Fibroblast of peridontal ligament (primary cell): ENCODE results near the gene CPNE4.

Experiments used
- DNase-seq: peaks from one replicate; pipeline ENCODE4 v3.0.0-alpha.2; 2010; ENCODE audit errors: extremely low read depth

The CPNE4 gene

DNA sequence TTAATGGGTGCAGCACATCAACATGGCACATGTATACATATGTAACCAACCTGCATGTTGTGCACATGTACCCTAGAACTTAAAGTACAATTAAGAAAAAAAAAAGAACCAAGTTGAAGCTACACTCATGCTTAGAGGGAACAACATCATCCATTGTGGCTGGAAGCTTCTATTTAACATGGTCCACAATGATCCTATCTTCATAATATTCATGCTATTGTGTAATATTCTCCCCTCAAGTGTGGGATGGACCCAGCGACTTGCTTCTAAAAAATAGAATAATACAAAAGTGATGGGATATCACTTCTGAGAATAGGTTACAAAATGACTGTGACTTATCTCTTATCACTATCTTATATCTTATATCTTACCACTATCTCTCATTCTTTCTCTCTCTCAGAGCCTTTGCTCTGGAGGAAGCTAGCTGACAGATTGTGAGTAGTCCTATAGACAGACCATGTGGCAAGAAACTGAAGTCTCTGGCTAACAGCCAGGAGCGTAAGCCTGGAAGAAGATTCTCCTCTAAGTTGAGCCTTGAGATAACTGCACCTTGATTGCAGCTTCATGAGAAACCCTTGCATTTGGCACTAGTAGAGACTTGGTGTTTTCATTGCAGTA is 333.6 kb downstream of the CPNE4 start:
- DNase-seq = no peak

DNA sequence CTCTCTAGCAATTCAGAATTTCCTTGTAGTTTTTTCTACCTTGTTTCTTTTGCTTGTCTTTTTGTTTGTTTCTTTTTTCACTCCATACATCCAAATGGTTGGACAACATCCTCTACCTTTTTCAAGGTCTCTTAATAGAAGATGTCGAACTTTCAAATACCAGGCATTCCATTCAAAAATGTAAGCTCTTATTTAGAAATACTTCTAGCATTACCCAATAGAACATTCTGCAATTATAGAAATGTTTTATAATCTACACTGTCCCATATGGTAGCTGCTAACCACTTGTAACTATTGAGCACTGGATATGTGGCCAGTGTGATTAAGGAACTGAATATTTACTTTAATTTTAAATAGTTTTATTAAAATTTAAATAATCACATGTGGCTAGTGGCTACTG is 335.8 kb downstream of the CPNE4 start:
- DNase-seq = no peak

DNA sequence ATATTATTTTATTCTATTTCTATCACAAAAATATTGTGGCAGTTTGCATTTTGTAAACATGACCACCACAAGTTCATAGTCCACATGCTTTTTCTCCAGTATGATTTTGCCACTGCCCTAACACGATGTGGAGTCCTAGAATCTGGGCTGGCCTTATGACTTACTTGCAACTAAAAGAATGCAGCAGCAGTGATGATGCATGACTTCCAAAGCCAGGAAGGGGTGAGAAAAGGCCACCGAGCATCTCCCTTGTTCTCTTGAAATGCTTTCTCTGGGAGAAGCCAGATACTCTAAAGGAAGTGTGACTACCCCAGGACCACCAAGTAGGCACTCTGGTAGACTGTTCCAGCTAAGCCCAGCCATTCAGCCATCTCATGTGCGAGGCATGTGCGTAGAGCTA is 340.4 kb downstream of the CPNE4 start:
- DNase-seq = no peak

DNA sequence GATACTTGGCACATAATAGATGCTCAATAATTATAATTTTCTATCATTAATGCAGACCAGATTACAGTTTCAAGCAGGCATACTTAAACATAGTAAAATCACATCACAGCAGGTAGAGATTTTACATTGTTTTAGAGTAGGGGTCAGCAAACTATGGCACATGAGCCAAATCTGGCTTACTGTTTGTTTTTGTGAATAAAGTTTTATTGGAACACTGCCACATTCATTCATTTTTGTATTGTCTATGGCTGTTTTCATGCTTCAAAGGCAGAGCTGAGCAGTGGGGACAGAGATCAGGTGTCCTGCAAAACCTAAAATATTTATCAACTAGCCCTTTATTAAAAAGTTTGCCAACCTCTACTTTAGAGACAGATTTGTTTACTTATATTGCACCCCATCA is 342.5 kb downstream of the CPNE4 start:
- DNase-seq = no peak

DNA sequence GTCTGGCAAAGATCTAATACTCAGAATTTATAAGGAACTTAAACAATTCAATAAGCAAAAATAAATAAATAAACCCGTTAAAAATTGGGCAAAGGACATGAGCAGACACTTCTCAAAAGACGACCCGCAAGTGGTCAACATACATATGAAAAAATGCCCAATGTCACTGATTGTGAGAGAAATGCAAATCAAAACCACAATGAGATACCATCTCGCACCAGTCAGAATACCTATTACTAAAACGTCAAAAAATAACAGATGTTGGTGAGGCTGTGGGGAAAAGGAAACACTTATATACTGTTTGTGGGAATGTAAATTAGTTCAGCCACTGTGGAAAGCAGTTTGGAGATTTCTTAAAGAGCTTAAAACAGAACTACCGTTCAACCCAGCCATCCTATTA is 344.0 kb downstream of the CPNE4 start:
- DNase-seq = no peak

DNA sequence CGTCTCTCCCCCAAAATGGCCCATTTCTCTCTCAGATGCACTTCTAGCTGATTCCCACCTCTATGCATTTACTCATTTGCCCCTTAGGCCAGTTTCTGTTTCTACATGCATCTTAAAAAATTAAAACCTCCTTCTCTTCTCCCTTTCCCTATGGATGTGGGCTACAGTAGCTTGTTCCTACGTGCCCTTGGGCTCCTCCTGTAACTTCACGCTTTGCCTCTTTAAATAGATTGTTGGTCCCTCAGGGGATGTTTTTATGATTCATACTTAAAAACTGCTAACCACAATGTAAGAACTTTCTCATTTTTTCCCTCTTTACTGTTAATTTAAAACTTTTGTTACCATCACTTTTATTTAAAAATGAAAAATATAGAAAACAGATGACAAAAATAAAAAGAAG is 346.4 kb downstream of the CPNE4 start:
- peak; percentile 22 for DNase-seq

DNA sequence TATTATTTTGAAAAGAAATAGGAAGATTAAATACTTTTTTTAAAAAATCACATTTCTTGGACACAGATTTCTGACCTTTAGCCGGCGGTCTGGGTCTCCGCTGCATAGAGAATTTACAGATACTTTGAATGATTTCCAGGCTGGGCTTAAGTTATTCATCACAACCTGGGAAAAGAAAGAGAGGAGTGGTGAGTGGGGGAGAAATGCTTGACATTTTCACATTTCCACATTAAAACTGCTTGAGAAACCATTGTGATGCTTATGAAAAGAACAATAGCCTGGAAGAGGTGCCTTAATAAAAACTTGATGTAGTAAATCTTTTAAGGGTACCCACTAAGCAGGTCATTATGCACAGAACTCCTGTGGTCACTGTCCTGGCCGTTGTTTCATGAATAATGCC is 365.2 kb downstream of the CPNE4 start:
- no peak for DNase-seq

DNA sequence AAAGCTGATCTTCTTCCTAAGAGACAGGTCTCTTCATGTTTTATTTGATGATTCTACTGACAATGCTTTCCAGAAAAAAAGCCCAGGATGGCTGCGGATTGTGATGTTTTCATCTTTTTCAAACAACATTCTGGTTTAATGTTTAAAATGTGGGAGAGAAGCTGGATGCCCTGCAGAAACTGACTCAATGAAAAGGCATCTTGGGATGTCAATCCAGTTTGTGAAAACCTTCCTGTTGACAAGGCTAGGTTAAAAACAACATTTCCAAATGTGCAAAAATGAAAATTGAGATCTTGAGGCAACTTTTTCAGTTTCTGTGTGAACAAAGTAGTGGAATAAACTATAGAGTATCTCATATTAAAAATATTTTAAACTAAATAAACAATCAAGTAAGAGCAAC is 376.0 kb downstream of the CPNE4 start:
- no peak for DNase-seq

DNA sequence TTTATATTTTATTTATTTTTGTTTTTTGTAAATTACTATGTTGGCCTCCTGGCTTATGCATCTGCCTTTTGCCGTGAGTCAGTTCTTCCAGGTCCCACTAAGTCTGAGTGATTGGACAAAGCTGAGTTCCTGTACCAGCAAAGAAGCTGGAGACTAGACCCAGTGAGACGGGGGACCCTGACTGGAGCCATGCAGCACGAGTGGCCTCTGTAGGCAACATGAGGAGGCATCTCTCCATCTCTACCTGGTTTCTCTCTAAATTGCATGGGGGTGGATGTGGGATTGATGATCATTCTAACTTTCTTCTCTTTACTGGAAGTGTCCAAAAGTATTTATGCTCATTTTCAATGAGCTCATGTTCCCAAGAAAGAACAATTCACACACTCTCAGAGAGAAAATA is 376.7 kb downstream of the CPNE4 start:
- DNase-seq = no peak

DNA sequence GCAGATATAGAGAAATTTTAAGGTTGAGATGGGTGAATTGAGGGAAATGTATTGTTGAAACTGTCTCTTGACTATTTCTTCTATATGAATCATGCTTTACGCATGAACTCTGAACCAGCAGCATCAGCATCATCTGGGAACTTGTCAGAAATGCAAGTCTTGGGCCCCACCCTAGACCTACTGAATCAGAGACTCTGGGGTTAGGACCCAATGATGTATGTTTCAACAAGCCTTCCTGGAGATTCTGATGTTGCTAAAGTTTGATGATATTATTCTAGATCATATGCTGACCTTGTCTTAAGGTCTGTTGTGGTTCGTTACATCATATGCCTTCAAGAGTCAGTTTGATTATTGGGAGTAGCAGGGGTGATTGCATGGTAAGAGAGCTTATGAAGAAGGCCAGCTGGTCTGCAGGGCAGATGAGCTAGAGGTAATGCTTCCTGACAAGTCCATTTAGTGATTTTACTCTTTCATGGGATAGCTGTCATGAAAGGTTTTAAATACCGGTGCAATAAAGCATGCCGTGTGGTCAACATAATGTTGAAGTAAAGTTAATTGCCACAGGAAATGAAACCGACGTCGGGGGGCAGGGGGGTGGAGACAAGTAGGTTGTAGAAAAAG is 379.6 kb downstream of the CPNE4 start:
- no peak for DNase-seq

DNA sequence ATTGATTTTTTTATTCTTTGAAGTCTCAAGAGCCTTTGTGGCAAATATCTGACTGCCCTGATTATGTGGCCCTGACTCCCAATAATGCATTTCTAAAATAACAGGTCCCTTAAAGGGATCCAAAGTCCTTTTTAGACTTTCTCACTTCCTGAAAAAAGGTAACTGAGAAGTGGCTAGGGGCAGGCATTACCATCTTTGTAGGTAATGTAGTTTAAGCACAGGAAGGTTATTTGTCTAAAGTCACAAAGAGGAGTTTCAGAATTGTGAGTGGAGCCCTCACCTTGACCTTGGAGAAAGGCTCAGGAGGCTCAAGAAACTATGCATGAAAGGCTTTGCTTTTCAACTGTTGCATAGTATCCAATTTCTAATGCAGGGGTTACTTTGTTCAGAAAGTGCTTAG is 389.2 kb downstream of the CPNE4 start:
- no peak for DNase-seq

DNA sequence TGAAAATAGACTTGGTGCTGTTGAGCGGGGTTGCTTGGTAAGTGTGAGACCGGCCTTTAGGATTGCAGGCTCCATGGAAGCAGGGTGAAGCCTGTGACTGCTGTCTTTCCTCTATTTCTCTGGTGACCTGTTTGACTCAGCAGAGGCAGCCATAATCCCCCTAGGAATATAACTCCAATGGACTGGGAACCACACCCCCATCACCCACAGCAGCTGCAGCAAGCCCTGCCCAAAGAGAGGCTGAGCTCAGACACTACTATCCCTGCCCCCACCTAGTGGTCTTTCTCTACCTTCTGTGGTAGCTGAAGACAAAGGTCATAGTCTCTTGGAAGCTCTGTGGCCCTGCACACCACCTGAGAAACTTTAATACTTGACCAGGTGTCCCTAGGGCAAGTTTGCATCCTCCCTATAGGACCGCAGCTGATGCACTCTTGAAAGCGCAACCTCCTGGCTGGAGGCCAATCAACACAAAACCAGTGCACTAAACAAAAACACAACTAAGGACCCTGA is 398.5 kb downstream of the CPNE4 start:
- no peak for DNase-seq

DNA sequence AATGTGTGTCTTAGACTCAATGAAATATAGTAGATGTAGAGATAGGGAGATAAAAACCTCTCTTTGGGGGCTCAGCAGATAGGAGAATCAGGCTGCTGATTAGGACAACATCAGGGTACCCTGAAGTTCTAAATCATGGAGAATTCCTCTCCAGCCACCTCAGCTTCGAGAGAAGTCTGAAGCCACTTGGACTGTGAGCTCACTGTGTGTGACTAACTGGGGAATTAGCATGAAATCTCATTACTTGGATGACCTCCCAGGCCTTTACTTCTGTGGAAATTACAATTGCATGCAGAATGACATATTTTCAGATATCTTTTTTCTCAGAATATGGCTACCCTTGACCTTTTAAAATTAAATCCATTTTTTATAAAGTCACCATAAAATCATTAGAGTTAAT is 404.0 kb downstream of the CPNE4 start:
- DNase-seq = peak; percentile 1

DNA sequence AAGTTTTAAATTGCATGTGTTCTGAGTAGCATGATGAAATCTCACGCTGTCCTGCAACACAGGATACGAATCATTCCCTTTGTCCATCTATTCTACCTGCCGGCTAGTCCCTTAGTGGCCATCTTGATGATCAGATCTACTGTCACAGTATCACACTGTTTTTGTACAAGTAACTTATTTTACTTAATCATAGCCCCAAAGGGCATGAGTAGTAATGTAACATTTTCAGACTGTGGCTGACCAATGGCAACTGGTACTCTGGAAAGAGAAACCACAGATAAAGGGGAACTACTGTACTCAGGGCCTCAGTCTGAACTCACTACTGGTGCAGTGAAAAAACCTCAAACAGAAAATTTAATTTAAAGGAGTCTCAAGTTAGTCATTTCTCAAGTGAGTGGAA is 404.7 kb downstream of the CPNE4 start:
- DNase-seq = no peak

DNA sequence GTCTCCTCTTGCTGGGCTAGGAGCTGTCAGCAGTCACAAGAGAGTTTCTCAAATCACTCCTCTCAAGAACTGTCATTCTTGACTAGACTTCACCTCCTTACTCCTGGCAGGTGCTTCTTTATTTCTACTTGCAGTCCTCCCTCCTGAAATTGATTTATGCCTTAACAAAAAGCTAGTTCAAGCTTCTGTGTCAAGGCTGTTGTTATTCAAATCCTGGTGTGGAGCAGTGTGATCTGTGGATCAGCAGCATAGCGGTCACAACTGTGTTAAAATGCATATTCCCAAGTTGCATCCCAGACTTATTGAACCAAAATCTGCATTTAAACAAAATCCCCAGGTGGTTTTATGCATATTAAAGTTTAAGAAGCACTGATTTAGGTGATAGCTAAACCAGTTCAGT is 411.4 kb downstream of the CPNE4 start:
- no peak for DNase-seq

DNA sequence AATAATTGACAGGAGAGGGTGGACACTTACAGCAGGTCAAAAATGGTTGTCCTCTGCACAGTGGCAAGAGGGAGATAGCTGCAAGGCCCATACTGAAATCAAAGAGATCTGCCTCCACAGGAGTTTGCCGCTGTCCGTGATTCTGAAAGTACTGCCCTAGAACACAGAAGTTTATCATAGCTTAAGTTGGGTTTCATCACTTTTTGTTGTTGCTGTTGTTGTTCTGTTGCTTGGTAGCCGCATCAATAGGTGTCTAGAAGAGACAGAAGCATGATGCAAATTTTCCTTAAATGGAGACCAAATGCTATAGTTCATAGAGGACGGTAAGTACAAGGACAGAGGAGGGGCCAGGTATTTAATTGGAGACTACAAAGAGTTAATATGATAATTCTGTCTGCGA is 412.1 kb downstream of the CPNE4 start:
- DNase-seq = no peak

DNA sequence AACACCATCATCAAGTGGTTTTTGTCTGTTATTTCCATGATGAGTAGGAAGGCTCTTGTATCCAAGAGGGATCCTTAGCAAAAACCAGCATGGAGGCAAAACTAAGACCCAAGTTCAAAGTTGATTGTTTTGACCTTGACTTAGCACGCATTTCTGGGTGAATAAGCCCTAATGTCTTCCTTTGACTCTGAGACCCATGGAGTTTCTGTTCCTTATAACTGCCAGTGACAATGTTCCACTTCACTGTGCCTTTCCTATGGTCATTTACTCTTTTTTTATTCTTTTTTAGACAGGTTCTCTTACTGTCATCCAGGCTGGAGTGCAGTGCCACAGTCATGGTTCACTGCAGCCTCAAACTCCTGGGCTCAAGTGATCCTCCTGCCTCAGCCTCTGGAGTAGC is 413.8 kb downstream of the CPNE4 start:
- no peak for DNase-seq

DNA sequence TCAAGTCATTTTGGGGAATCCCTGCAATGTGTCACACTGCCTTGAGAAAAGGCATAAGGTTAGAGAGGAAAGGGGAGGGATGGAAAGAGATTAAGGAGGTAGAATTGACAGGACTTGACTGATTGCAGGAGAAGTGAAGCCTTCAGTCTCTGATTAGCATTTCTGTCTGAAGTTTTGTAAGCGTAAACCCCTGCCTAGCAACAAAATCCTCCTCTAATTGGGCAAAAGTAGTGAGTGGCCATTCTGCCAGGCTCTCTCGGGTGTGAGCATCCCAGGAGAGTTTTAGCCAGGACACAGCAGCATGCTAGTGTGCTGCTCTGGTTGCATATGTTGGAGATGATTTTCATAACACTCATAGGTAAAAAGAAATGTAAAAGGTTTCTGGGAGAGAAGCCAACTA is 415.0 kb downstream of the CPNE4 start:
- no peak for DNase-seq

DNA sequence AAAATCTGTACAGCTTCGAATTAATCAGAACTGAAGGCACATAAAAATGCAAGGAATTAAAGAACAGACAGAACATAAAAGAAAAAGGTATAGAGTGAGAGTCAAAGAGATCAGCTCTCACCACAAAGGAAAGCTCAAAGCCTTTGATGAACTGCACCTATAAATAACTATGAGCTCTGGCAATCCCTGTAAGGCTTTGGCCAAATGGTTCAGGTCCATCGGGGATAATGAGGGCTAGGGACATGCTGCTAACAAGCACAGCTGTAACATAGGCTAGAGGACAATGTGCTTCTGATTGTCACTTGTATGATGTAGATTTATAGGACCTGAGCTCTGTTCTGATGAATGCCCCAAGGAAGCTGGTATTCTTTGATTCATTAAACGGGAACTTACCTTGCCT is 418.1 kb downstream of the CPNE4 start:
- no peak for DNase-seq

DNA sequence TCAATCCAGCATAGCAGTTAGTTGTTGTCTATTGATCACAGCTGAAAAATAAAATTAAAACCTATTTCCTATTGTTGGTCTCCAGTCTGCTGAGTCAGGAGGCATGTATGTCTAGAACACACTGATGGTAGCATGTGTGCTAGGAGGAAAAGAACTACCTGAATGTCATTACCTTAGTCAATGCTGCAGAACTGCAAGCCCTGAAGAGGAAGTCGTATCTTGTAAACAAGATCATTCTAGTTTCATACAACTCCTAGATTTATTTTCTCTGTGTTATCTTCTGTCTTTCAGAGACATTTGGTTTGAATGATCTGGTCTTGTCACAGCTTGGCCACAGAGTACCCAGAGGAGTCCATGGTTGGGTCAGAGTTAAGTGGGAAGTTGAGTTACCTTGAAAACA is 422.1 kb downstream of the CPNE4 start:
- no peak for DNase-seq

DNA sequence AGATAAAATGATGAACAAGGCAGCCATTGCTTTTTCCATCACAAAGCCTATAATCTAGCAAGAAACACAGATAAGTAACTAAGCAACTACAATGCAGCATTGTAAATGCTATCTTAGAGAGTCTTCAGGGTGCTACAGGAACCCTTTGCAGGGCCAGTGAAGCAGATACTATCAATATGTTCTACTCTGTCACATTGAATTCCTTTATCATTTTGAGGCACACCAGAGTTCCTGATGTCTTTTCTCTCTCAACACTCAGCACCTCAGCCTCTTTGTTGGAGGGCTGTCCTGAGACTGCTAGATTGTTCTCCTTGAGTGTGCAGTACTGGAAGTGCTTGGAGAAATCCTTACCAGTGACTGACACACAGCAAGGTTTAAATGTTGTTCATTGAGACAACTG is 424.6 kb downstream of the CPNE4 start:
- no peak for DNase-seq

DNA sequence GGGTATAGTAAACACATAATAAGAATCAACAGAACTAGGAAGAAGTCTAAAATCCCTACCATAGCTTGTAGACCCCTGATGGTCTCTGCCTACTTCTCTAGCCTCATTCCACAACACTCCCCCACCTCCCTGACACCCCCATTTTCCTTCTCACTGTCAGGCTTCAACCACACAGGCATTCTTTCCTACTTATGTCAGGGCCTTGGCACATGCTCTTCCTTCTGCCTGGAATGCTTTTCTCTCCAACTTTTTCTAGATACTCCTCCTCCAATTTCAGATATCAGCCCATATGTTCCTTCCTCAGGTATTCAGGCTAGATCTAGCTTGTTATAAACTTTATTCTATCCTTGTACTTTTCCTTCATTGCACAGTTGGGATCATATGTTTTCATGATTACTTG is 426.1 kb downstream of the CPNE4 start:
- no peak for DNase-seq

DNA sequence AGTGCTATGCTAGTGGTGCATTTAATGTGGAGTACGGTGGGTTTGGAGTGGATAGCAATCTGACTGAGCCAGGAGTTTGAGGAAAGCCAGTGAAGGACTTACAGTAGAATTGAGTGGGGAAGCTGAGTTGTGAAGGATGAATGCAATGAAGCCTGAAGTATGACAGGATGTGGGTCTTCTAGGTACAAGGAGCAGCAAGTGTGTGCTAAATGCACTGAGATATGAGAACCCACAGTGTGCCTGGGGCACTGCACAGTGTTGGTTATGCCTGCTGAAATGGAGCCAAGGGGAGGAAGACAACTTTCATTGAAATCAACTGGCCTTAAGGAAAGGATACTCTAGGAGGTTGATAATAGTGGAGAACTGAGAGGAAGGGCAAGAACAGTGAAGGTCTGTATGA is 426.5 kb downstream of the CPNE4 start:
- DNase-seq = no peak

DNA sequence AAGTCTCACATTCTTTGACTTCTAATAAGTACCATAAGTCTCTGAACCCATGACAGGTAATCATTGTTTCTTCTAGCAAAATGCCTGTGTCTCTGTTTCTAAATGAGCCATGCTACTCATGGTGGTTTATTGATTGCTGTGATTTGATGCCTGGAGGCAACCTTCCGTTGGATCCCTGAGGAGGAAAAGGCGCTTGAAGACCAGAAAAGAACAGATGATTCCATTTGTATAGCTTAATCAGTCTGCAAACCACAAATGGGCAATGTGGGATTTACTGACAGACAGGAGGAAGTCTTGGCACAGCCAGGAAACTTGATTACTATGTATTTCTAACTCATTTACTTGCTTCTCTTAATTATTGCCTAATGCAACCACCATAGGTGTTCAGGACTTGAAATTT is 428.9 kb downstream of the CPNE4 start:
- DNase-seq = no peak
